ENCODE data around the gene PLD4.

Gene PLD4

GRCh38 chr14:104935026-104935650, 10.5 kb downstream of the PLD4 start:
- Histone ChIP-seq H3K27me3 (ENCODE audit: insufficient read depth, poor library complexity, severe bottlenecking) (peaks cover 26% of the 10 kb centered on the region), H3K27ac (replicated peaks) (no peak overlapping the region), H3K4me3 (replicated peaks; ENCODE audit: insufficient read depth, low read length) (no peak overlapping the region)
- no peak for TF ChIP-seq SPI1 (IDR thresholded peaks at IDR 0.05; ENCODE audit: borderline replicate concordance, low read depth)
- TF ChIP-seq, protein P1, sequence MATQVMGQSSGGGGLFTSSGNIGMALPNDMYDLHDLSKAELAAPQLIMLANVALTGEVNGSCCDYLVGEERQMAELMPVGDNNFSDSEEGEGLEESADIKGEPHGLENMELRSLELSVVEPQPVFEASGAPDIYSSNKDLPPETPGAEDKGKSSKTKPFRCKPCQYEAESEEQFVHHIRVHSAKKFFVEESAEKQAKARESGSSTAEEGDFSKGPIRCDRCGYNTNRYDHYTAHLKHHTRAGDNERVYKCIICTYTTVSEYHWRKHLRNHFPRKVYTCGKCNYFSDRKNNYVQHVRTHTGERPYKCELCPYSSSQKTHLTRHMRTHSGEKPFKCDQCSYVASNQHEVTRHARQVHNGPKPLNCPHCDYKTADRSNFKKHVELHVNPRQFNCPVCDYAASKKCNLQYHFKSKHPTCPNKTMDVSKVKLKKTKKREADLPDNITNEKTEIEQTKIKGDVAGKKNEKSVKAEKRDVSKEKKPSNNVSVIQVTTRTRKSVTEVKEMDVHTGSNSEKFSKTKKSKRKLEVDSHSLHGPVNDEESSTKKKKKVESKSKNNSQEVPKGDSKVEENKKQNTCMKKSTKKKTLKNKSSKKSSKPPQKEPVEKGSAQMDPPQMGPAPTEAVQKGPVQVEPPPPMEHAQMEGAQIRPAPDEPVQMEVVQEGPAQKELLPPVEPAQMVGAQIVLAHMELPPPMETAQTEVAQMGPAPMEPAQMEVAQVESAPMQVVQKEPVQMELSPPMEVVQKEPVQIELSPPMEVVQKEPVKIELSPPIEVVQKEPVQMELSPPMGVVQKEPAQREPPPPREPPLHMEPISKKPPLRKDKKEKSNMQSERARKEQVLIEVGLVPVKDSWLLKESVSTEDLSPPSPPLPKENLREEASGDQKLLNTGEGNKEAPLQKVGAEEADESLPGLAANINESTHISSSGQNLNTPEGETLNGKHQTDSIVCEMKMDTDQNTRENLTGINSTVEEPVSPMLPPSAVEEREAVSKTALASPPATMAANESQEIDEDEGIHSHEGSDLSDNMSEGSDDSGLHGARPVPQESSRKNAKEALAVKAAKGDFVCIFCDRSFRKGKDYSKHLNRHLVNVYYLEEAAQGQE (IDR thresholded peaks at IDR 0.05; ENCODE audit: insufficient replicate concordance, low read depth) = no peak
- DNase-seq (ENCODE audit: low read depth in 1 of 2, low spot score in 1 of 2) = no peak

- H3K4me3 ChIP-seq (replicated peaks; ENCODE audit: insufficient read depth, low read length) = no peak overlapping the region
- no peak for DNase-seq (ENCODE audit: low read depth in 1 of 2, low spot score in 1 of 2)
- H3K27ac ChIP-seq (replicated peaks) = no peak overlapping the region
- H3K27me3 ChIP-seq (ENCODE audit: insufficient read depth, poor library complexity, severe bottlenecking) = peaks cover 26% of the 10 kb centered on the region
- TF ChIP-seq, protein P1 (IDR thresholded peaks at IDR 0.05; ENCODE audit: insufficient replicate concordance, low read depth) = no peak
- TF ChIP-seq, protein P2, sequence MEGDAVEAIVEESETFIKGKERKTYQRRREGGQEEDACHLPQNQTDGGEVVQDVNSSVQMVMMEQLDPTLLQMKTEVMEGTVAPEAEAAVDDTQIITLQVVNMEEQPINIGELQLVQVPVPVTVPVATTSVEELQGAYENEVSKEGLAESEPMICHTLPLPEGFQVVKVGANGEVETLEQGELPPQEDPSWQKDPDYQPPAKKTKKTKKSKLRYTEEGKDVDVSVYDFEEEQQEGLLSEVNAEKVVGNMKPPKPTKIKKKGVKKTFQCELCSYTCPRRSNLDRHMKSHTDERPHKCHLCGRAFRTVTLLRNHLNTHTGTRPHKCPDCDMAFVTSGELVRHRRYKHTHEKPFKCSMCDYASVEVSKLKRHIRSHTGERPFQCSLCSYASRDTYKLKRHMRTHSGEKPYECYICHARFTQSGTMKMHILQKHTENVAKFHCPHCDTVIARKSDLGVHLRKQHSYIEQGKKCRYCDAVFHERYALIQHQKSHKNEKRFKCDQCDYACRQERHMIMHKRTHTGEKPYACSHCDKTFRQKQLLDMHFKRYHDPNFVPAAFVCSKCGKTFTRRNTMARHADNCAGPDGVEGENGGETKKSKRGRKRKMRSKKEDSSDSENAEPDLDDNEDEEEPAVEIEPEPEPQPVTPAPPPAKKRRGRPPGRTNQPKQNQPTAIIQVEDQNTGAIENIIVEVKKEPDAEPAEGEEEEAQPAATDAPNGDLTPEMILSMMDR (IDR thresholded peaks at IDR 0.05; ENCODE audit: insufficient read depth, low read length) = no peak
- TF ChIP-seq SPI1 (IDR thresholded peaks at IDR 0.05; ENCODE audit: borderline replicate concordance, low read depth) (no peak), GABPA (IDR thresholded peaks at IDR 0.05; ENCODE audit: low read depth) (no peak), POLR2AphosphoS5 (IDR thresholded peaks at IDR 0.05; ENCODE audit: low read depth) (no peak)
Observed at GRCh38 chr14:104935955-104936354, 11.3 kb downstream of the PLD4 start.

DNA sequence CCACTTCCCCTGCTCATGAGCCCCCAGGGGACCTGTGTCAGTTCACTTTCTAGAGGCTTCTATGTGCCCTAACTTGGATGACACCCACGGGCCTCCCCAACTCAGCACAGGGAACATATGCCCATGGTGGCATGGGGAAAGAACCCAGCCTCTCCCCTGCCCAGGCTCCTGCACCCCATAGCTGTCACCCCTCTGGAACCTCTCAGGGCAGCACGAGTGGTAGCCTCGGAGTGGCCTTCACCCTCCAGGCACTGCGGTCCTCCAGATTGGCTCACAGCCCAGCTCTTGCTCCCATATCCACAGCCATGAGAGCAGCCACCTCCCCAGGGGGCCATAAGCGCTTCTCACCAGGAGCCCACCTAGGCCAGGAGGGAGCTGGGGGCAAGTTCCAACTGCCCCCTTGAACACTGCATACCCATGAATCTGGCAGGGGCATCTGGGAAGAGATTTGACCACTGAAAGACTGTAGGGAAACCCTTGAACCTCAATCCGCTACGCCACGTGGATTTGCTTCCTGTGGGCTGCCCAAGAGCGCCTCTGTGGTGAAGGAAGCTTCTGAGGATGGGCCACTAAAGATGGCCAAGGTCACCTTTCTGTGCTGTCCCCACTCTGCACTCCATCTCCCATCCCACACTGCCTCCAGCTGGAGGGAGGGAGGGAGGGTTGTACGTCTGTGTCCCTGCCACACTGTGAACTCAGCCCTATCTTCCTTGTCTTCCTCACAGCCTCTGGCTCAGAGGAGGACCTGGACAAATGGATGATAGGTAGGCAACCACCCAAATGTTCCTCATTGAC, 11.9 kb downstream of the PLD4 start:
- DNase-seq (ENCODE audit: low read depth in 1 of 2, low spot score in 1 of 2) = no peak
- no peak overlapping the region for H3K27ac ChIP-seq (replicated peaks)
- H3K4me3 ChIP-seq (replicated peaks; ENCODE audit: insufficient read depth, low read length) = no peak overlapping the region
- peaks cover 26% of the 10 kb centered on the region for H3K27me3 ChIP-seq (ENCODE audit: insufficient read depth, poor library complexity, severe bottlenecking)
- TF ChIP-seq GABPA (IDR thresholded peaks at IDR 0.05; ENCODE audit: low read depth) (no peak), POLR2AphosphoS5 (IDR thresholded peaks at IDR 0.05; ENCODE audit: low read depth) (no peak), SPI1 (IDR thresholded peaks at IDR 0.05; ENCODE audit: borderline replicate concordance, low read depth) (no peak)
- TF ChIP-seq, protein P2 (IDR thresholded peaks at IDR 0.05; ENCODE audit: insufficient read depth, low read length) = no peak
- TF ChIP-seq, protein P1 (IDR thresholded peaks at IDR 0.05; ENCODE audit: insufficient replicate concordance, low read depth) = no peak
